Calu3 (cell line): ENCODE data around the gene PDCD4. TPM values are rescaled to one million over a fixed set of nuclear protein-coding genes. Genes with fewer than 3 reads are reported as not detected.

Experiments used
- BruUV-seq: library from RNA; stranded (reverse); fragments of 400-500 nt; replicated peaks from 2 replicates; lab custom pipeline; 2021; lab: Mats Ljungman, UMichigan
- CTCF ChIA-PET: fragments of 300-600 bp; sonication (Branson Sonifier 250); formaldehyde crosslinking; loops from one replicate; lab custom pipeline; 2022; ENCODE audit warnings: antibody characterized with exemption; lab: Charles Lee
- DNase-seq: peaks from one replicate; pipeline ENCODE4 v3.0.0; 2022
- H3K27ac Mint-ChIP-seq: one replicate; pipeline ENCODE4 v1.8.0; 2022; ENCODE audit warnings: mixed read lengths; ENCODE audit not compliant: unreplicated experiment
- H3K27me3 Mint-ChIP-seq: one replicate; pipeline ENCODE4 v1.8.0; 2022; ENCODE audit warnings: mixed read lengths; ENCODE audit not compliant: unreplicated experiment
- H3K36me3 Mint-ChIP-seq: one replicate; pipeline ENCODE4 v1.8.0; 2022; ENCODE audit warnings: mild to moderate bottlenecking, moderate library complexity, mixed read lengths; ENCODE audit not compliant: insufficient read depth, unreplicated experiment
- H3K4me1 Mint-ChIP-seq: one replicate; pipeline ENCODE4 v1.8.0; 2022; ENCODE audit warnings: mild to moderate bottlenecking, low read depth, mixed read lengths; ENCODE audit not compliant: unreplicated experiment
- H3K4me3 Mint-ChIP-seq: one replicate; pipeline ENCODE4 v1.8.0; 2022; ENCODE audit warnings: mild to moderate bottlenecking, low read depth, moderate library complexity, mixed read lengths; ENCODE audit not compliant: unreplicated experiment
- H3K9me3 Mint-ChIP-seq: one replicate; pipeline ENCODE4 v1.8.0; 2022; ENCODE audit warnings: low read depth, mixed read lengths; ENCODE audit not compliant: unreplicated experiment
- intact Hi-C: fragments of 100-400 bp; cut with micrococcal nuclease; formaldehyde crosslinking; loops from one replicate; pipeline ENCODE4 v1.10.0; 2022; ENCODE audit not compliant: unreplicated experiment
- total RNA-seq: library from RNA; stranded (reverse); gene quantifications from 2 replicates; pipeline ENCODE4 v1.2.3, GENCODE V29; 2022
- TF ChIP-seq, protein P1 (sequence below): fragments of 200-600 bp; IDR thresholded peaks from one replicate; pipeline ENCODE4 v1.8.0; 2022; ENCODE audit warnings: antibody characterized with exemption; ENCODE audit not compliant: unreplicated experiment

PDCD4 gene
- total RNA-seq, 1 experiment from 2014 or later, result 26.1 TPM

DNA sequence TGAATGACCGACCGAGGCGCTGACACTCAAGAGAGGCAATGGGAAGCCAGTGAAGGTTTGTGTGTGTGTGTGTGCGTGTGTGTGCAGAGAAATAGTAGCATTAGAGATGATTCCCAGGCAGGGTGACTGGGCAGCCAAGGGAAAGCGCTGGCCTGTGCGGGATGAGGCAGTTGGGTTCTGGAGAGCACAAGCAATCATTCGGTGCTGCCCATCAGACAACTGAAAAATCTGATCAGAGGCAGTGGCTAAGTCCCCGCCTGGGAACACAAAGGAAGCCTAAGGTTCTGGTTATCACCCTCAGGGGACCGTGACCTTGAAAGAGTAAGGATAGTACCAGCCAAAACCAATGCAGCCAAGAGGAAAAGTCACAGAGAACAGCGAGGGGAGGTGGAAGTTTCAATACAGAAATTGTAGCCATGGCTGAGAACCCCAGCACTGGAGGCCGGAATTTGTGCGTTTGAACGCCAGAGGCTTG, 868 bp upstream of the PDCD4 start:
- DNase-seq, result no peak
- intact Hi-C loops, result no loop called here
- Mint-ChIP-seq H3K4me1 (peaks cover 19% of the 10 kb centered on the region), H3K36me3 (peaks cover 25% of the 10 kb centered on the region), H3K4me3 (peak overlapping the region; percentile 81), H3K9me3 (no peaks in the 10 kb centered on the region), H3K27me3 (no peaks in the 10 kb centered on the region), H3K27ac (peak overlapping the region; percentile 96)
- no TSS peak for BruUV-seq
- CTCF ChIA-PET, result interaction anchor here (1.0 kb wide), 1 partner anchor 10 kb away, joined by 3 read pairs; no protein-coding TSS in a partner anchor
- TF ChIP-seq, protein P1, sequence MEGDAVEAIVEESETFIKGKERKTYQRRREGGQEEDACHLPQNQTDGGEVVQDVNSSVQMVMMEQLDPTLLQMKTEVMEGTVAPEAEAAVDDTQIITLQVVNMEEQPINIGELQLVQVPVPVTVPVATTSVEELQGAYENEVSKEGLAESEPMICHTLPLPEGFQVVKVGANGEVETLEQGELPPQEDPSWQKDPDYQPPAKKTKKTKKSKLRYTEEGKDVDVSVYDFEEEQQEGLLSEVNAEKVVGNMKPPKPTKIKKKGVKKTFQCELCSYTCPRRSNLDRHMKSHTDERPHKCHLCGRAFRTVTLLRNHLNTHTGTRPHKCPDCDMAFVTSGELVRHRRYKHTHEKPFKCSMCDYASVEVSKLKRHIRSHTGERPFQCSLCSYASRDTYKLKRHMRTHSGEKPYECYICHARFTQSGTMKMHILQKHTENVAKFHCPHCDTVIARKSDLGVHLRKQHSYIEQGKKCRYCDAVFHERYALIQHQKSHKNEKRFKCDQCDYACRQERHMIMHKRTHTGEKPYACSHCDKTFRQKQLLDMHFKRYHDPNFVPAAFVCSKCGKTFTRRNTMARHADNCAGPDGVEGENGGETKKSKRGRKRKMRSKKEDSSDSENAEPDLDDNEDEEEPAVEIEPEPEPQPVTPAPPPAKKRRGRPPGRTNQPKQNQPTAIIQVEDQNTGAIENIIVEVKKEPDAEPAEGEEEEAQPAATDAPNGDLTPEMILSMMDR, result no peak

DNA sequence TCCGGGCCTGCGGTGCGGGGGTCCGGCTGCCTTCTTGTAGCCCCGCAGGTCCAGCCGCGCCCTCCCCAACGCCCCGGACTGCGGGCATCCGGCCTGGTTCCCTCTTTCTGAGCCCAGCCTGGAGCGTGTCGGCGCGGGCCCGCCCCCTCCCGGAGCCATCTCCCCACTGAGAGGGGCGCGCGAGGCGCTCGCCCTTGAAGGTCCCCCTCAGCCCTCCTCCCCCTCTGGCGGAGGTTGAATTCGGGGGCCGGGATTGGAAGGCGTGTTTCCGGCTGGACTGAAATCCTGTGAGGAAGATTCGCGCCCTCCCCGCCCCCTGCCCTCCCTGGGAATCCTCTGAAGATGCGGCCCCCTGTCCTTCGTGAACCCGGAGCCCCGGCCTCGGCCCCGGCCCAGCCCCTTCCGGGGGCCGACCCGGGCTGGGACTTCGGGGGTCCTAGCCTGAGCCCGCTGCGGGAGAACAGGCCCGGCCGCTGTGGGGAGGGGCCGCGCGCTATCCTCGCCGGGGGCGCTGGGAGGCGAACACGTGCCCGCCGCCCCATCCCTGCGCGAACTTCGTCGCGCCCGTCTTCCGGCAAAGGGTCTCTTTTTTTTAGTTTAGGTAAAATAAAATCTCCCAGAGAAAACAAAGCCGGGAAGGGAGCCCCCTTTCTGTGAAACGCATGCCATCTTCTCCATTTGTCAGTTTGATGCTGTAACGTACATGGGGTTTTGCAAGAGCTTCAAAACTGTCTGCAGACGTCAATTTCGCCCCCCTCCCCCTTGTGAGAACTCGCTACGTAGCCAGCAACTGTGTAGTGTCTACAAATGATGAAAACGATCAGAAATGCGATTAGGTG, 636 bp downstream of the PDCD4 start:
- no TSS peak for BruUV-seq
- H3K4me1 Mint-ChIP-seq, result peaks cover 18% of the 10 kb centered on the region
- H3K36me3 Mint-ChIP-seq, result peaks cover 25% of the 10 kb centered on the region
- TF ChIP-seq, protein P1, result no peak
- CTCF ChIA-PET, result interaction anchor here (0.8 kb wide), 1 partner anchor 70 kb away, joined by 3 read pairs; no protein-coding TSS in a partner anchor
- peak overlapping the region; percentile 96 for H3K27ac Mint-ChIP-seq
- no peaks in the 10 kb centered on the region for H3K9me3 Mint-ChIP-seq
- intact Hi-C loops, result no loop called here
- DNase-seq, result peak; percentile 38
- H3K4me3 Mint-ChIP-seq, result peak overlapping the region; percentile 81
- H3K27me3 Mint-ChIP-seq, result no peaks in the 10 kb centered on the region

DNA sequence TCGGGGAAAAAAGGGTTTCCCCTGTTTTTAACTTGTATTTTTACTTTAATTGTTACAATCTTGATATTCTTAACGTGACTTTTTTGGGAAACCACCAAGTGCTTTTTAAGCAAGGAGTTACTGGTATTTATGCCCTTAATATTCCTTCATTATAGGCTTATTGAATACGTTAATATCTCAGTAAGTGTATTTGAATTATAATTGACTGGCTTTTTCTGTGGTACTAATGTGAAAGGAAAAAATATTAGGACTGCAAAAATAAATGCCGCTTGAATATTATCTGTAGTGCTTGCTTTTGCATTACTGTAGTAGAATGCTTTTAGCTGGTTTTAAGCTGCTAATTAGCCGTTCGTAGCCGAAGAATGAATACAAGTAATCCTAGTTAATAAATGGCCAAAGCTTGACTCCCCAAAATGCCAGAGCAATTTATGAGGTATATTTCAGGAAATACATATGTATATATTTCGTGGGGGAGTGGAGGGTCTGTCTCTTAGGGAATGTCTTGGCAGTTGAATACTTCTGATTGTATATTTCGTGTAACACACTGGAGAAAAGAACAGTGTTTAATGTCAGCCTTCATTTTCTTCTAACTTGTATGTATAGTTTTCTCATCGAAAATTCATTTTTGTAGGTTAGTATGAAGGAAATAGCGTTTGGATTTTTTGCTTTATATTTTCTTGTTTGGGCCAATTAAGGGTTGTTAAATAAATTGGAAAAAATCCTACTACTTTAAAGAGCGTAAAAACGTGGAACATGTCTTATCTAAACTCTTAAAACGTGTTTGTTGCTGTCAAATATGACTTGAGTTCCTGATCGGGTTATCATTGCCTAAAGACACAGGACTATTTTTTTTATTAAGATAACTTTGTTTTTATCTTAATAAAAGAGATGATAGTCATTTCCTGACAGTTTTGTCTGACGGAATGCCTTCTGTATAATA, 1.5 kb downstream of the PDCD4 start:
- Mint-ChIP-seq H3K27me3 (no peaks in the 10 kb centered on the region), H3K36me3 (peaks cover 25% of the 10 kb centered on the region), H3K27ac (peak overlapping the region; percentile 33), H3K9me3 (no peaks in the 10 kb centered on the region), H3K4me1 (peaks cover 18% of the 10 kb centered on the region), H3K4me3 (peak overlapping the region; percentile 81)
- CTCF ChIA-PET, result interaction anchor here (0.8 kb wide), 1 partner anchor 71 kb away, joined by 3 read pairs; no protein-coding TSS in a partner anchor
- TF ChIP-seq, protein P1, result no peak
- BruUV-seq, result TSS peak; percentile 64
- intact Hi-C loops, result no loop called here
- DNase-seq, result no peak

DNA sequence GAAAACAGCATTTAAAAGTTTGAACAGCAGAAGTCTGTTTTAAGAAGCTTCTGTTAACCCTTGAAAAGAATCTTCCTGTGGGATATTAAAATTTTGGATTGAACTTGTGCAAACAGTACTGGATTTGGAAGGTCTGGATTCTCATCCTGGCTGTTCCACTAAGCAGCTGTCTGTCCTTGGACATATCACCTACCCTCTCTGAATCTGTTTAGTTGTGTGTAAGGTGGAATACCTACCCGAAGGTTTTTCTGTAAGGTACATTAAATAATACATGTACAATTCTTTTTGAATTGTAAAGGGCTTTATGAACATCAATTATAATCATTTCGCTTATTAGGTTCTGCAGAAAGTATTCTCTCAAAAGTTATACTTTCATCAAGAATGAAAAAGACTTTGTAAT, 2.2 kb downstream of the PDCD4 start:
- Mint-ChIP-seq H3K9me3 (no peaks in the 10 kb centered on the region), H3K4me3 (no peak overlapping the region), H3K36me3 (peaks cover 25% of the 10 kb centered on the region), H3K27ac (no peak overlapping the region), H3K27me3 (no peaks in the 10 kb centered on the region), H3K4me1 (peaks cover 18% of the 10 kb centered on the region)
- intact Hi-C loops, result no loop called here
- DNase-seq, result no peak
- CTCF ChIA-PET, result no interaction called here
- BruUV-seq, result no TSS peak
- TF ChIP-seq, protein P1, result no peak
